GM23338 (cell line): ENCODE measurements around the gene KCMF1. TPM values are rescaled to one million over a fixed set of nuclear protein-coding genes. Genes with fewer than 3 reads are reported as not detected.

ENCODE experiments used
- ATAC-seq: fragments of 200-7000 bp; cut with Tn5 transposase; 3 replicates; pipeline ENCODE4 v1.9.1; 2020
- DNase-seq: peaks from one replicate; pipeline ENCODE4 v3.0.0-alpha.2; 2015; ENCODE audit warnings: low spot score
- H2AFZ ChIP-seq: fragments of 200-600 bp; sonication (generic); 2 replicates; pipeline ENCODE4 v1.8.0; 2016; ENCODE audit warnings: antibody characterized with exemption, mild to moderate bottlenecking, moderate library complexity
- H3F3A ChIP-seq: fragments of 200-600 bp; sonication (generic); replicated peaks from 2 replicates; pipeline ENCODE4 v1.8.0; 2017; ENCODE audit warnings: antibody characterized with exemption, mixed run types, low read depth
- H3K27ac ChIP-seq: fragments of 200-600 bp; sonication (generic); 2 replicates; pipeline ENCODE4 v1.6.1; 2016; ENCODE audit warnings: low read depth
- H3K27me3 ChIP-seq: fragments of 200-600 bp; sonication (generic); 2 replicates; pipeline ENCODE4 v1.8.0; 2016; ENCODE audit warnings: mild to moderate bottlenecking, mixed run types, moderate library complexity; ENCODE audit not compliant: insufficient read depth
- H3K36me3 ChIP-seq: fragments of 200-600 bp; sonication (generic); 2 replicates; pipeline ENCODE4 v1.8.0; 2016; ENCODE audit warnings: mild to moderate bottlenecking; ENCODE audit not compliant: insufficient read depth
- H3K4me1 ChIP-seq: fragments of 200-600 bp; sonication (generic); 2 replicates; pipeline ENCODE4 v1.8.0; 2016; ENCODE audit warnings: mild to moderate bottlenecking, moderate library complexity; ENCODE audit not compliant: insufficient read depth
- H3K4me2 ChIP-seq: fragments of 200-600 bp; sonication (generic); 2 replicates; pipeline ENCODE4 v1.7.1; 2017; ENCODE audit warnings: mixed run types
- H3K4me3 ChIP-seq: fragments of 200-600 bp; sonication (generic); 2 replicates; pipeline ENCODE4 v1.6.1; 2016; ENCODE audit warnings: mixed run types
- H3K79me2 ChIP-seq: fragments of 200-600 bp; sonication (generic); replicated peaks from 2 replicates; pipeline ENCODE4 v1.8.0; 2017; ENCODE audit warnings: mild to moderate bottlenecking; ENCODE audit not compliant: insufficient read depth
- H3K9me2 ChIP-seq: fragments of 200-600 bp; sonication (generic); 2 replicates; pipeline ENCODE4 v1.8.0; 2017; ENCODE audit not compliant: insufficient read depth
- H4K20me1 ChIP-seq: fragments of 200-600 bp; sonication (generic); replicated peaks from 2 replicates; pipeline ENCODE4 v1.8.0; 2017; ENCODE audit warnings: mild to moderate bottlenecking; ENCODE audit not compliant: insufficient read depth
- H3K27ac Mint-ChIP-seq: 2 replicates; pipeline ENCODE4 v1.8.0; 2020; ENCODE audit warnings: inconsistent platforms, mild to moderate bottlenecking, moderate library complexity, mixed read lengths
- H3K27me3 Mint-ChIP-seq: 3 replicates; pipeline ENCODE4 v1.8.0; 2022; ENCODE audit warnings: low read depth, mild to moderate bottlenecking, moderate library complexity, mixed read lengths, inconsistent platforms; ENCODE audit not compliant: insufficient read depth, poor library complexity
- H3K36me3 Mint-ChIP-seq: 3 replicates; pipeline ENCODE4 v1.8.0; 2021; ENCODE audit warnings: low read depth, mild to moderate bottlenecking, inconsistent platforms, moderate library complexity, mixed read lengths
- H3K4me1 Mint-ChIP-seq: 3 replicates; pipeline ENCODE4 v1.8.0; 2020; ENCODE audit warnings: mild to moderate bottlenecking, inconsistent platforms, mixed read lengths
- H3K4me3 Mint-ChIP-seq: 3 replicates; pipeline ENCODE4 v1.8.0; 2021; ENCODE audit warnings: moderate library complexity, mild to moderate bottlenecking, inconsistent platforms, mixed read lengths
- H3K9me3 Mint-ChIP-seq: 3 replicates; pipeline ENCODE4 v1.8.0; 2020; ENCODE audit warnings: moderate library complexity, mild to moderate bottlenecking, inconsistent platforms, mixed read lengths
- CREB1 ChIP-seq: fragments of 250-450 bp; sonication (Bioruptor Pico); IDR thresholded peaks from 2 replicates; pipeline ENCODE4 v1.5.0; 2020; ENCODE audit warnings: low read depth, mild to moderate bottlenecking, moderate library complexity
- CTCF ChIP-seq, 2 experiments: fragments of 200-600 bp in 1 of 2; sonication (generic) in 1 of 2; conservative IDR thresholded peaks; 2 replicates each; pipeline versions ENCODE4 v1.5.1 to v1.6.1; 2016 to 2017; ENCODE audit warnings: antibody characterized with exemption in 2 of 2, low read depth in 2 of 2, mild to moderate bottlenecking in 2 of 2, moderate library complexity in 1 of 2
- ETS1 ChIP-seq: IDR thresholded peaks from 2 replicates; pipeline ENCODE4 v1.6.1; 2016; ENCODE audit warnings: antibody characterized with exemption
- EZH2phosphoT487 ChIP-seq: fragments of 200-600 bp; sonication (generic); IDR thresholded peaks from one replicate; pipeline ENCODE4 v1.8.1; 2018; ENCODE audit warnings: antibody characterized with exemption; ENCODE audit not compliant: unreplicated experiment
- JUNB ChIP-seq: IDR thresholded peaks from one replicate; pipeline ENCODE4 v1.6.1; 2016; ENCODE audit warnings: antibody characterized with exemption; ENCODE audit not compliant: unreplicated experiment
- POLR2AphosphoS5 ChIP-seq: IDR thresholded peaks from 2 replicates; pipeline ENCODE4 v1.6.1; 2016; ENCODE audit warnings: antibody characterized with exemption, low read depth
- REST ChIP-seq: IDR thresholded peaks from one replicate; pipeline ENCODE4 v1.6.1; 2018; ENCODE audit warnings: antibody characterized with exemption; ENCODE audit not compliant: unreplicated experiment
- ZNF114 ChIP-seq: fragments of 250-450 bp; sonication (Bioruptor Pico); IDR thresholded peaks from 2 replicates; pipeline ENCODE4 v1.5.0; 2020; ENCODE audit warnings: mild to moderate bottlenecking, moderate library complexity
- ZNF331 ChIP-seq: fragments of 250-450 bp; sonication (Bioruptor Pico); IDR thresholded peaks from 2 replicates; pipeline ENCODE4 v1.5.0; 2020; ENCODE audit warnings: low read depth, mild to moderate bottlenecking, moderate library complexity
- polyA plus RNA-seq: library from polyadenylated mRNA; unstranded; fragments of >200 nt; fragmentation: Nextera tagmentation; extraction: Ambion mirVana; gene quantifications from 2 replicates; pipeline ENCODE4 v1.2.1, GENCODE V29; 2016
- total RNA-seq: library from RNA; depleted of rRNA; stranded (reverse); fragments of >200 nt; shearing (Covaris generic); gene quantifications from 2 replicates; pipeline ENCODE4 v1.2.3, GENCODE V29; 2014

KCMF1 gene
- total and polyA plus RNA-seq, 2 experiments from 2014 or later, result 29.3 to 120 TPM

DNA sequence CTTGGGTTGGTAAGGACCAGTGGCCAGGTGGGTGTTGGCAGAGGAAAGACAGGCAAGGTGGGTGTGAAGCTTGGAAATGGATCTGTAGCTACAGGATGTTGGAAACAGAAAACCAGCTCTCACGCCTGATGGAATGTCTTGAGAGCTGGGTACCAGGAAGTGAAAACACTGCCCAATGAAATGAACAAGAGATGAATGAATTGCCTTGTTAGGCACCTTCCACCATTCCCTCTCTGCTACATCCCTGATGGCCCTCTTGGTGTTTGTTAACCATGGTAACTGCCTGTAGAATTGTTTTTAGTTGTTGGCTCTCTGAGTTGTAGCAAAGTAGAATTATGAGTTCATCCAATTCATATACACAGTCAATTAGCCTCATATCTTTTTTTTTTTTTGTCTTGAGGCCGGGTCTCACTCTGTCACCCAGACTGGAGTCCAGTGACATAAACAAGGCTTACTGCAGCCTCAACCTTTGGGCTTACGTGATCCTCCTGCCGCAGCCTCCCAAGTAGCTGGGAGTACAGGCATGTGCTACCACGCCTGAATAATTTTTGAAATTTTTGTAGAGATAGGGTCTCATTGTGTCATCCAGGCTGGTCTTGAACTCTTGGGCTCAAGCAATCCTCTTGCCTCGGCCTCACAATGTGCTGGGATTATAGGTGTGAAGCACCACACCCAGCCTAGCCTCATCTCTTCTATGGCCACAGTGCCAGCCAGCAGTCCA lies 9.5 kb downstream of the KCMF1 start:
- H3K4me3 Mint-ChIP-seq, result no peak overlapping the region
- H3K36me3 ChIP-seq, result no peaks in the 10 kb centered on the region
- no peak overlapping the region for H3K4me3 ChIP-seq
- H3K9me3 Mint-ChIP-seq, result no peaks in the 10 kb centered on the region
- H3K36me3 Mint-ChIP-seq, result peaks cover 16% of the 10 kb centered on the region; the same call in 2 of the 3 replicates
- H3K4me1 ChIP-seq, result peaks cover 47% of the 10 kb centered on the region
- no peak overlapping the region for H2AFZ ChIP-seq
- DNase-seq (peak; percentile 35), ATAC-seq (no peak)
- peaks cover 41% of the 10 kb centered on the region for H3K4me1 Mint-ChIP-seq
- H3K27ac ChIP-seq, result 0 out of 2 replicates have a peak overlapping the region, but pooled peaks have one; percentile 24
- H3K27me3 Mint-ChIP-seq, result peaks cover 10% of the 10 kb centered on the region
- TF ChIP-seq EZH2phosphoT487 (no peak), ETS1 (no peak), ZNF114 (CRISPR knock-in tag) (no peak), REST (no peak), POLR2AphosphoS5 (no peak), JUNB (no peak), CREB1 (CRISPR knock-in tag) (no peak), ZNF331 (CRISPR knock-in tag) (no peak), CTCF (conservative IDR thresholded peaks at IDR 0.05; ENCODE audit: low read depth in 2 of 2) (no peak)
- no peaks in the 10 kb centered on the region for H3K9me2 ChIP-seq
- H3K79me2 ChIP-seq, result peaks cover 100% of the 10 kb centered on the region
- H3F3A ChIP-seq, result peaks cover 6% of the 10 kb centered on the region
- no peak overlapping the region for H3K4me2 ChIP-seq
- H4K20me1 ChIP-seq, result peaks cover 86% of the 10 kb centered on the region
- H3K27me3 ChIP-seq, result no peaks in the 10 kb centered on the region
- no peak overlapping the region for H3K27ac Mint-ChIP-seq
